ENCODE measurements around the gene MESP1. TPM values are rescaled to one million over a fixed set of nuclear protein-coding genes. Genes with fewer than 3 reads are reported as not detected.
A peak's percentile ranks its signal among the peaks of the same experiment; 100 is the strongest.

The MESP1 gene
- total RNA-seq, 2 experiments from 2014 or later = 0.22 TPM; not detected in 1

- TF ChIP-seq, protein P1, sequence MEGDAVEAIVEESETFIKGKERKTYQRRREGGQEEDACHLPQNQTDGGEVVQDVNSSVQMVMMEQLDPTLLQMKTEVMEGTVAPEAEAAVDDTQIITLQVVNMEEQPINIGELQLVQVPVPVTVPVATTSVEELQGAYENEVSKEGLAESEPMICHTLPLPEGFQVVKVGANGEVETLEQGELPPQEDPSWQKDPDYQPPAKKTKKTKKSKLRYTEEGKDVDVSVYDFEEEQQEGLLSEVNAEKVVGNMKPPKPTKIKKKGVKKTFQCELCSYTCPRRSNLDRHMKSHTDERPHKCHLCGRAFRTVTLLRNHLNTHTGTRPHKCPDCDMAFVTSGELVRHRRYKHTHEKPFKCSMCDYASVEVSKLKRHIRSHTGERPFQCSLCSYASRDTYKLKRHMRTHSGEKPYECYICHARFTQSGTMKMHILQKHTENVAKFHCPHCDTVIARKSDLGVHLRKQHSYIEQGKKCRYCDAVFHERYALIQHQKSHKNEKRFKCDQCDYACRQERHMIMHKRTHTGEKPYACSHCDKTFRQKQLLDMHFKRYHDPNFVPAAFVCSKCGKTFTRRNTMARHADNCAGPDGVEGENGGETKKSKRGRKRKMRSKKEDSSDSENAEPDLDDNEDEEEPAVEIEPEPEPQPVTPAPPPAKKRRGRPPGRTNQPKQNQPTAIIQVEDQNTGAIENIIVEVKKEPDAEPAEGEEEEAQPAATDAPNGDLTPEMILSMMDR (IDR thresholded peaks at IDR 0.05) = no peak
Observed at GRCh38 chr15:89761929-89762328, 10.9 kb upstream of the MESP1 start.

GRCh38 chr15:89761009-89761831, 10.2 kb upstream of the MESP1 start:
- Mint-ChIP-seq H3K4me3 (no peak overlapping the region), H3K9me3 (no peaks in the 10 kb centered on the region), H3K4me1 (ENCODE audit: low read depth) (no peaks in the 10 kb centered on the region), H3K27me3 (no peaks in the 10 kb centered on the region), H3K27ac (no peak overlapping the region), H3K36me3 (ENCODE audit: low read depth) (no peaks in the 10 kb centered on the region)
- ChIA-PET CTCF (interaction anchor here (0.8 to 2.7 kb wide), 4 partner anchors 11 to 114 kb away, joined by 4 to 11 read pairs (median 5); partner anchors contain the start of gene MESP1), POLR2A (interaction anchor here (1.1 kb wide), 1 partner anchor 325 kb away, joined by 3 read pairs; no protein-coding TSS in a partner anchor)
- Histone ChIP-seq H3K9me3 (ENCODE audit: control insufficient read depth in 1 of 2, insufficient read depth in 1 of 2, low read length in 2 of 2) (no peaks in the 10 kb centered on the region), H3K27ac (ENCODE audit: low read depth in 1 of 2, low read length in 2 of 2) (no peak overlapping the region), H3K4me3 (ENCODE audit: low read length) (no peak overlapping the region), H3K27me3 (ENCODE audit: control insufficient read depth in 1 of 2, insufficient read depth in 2 of 2, low read length in 2 of 2) (no peaks in the 10 kb centered on the region), H3K4me1 (ENCODE audit: insufficient read depth, low read length) (peaks cover 4% of the 10 kb centered on the region), H3K36me3 (ENCODE audit: insufficient read depth, low read length) (no peaks in the 10 kb centered on the region)
- no peak for DNase-seq
- ATAC-seq (ENCODE audit: poor library complexity) = no peak
- intact Hi-C loops (cut with DNase I, micrococcal nuclease) = loop anchor here in 1 of 2 experiments (5.0 kb wide), 3 partner anchors 101 to 326 kb away; no protein-coding TSS in a partner anchor
- TF ChIP-seq, protein P1 (IDR thresholded peaks at IDR 0.05) = peak; percentile 38

More at GRCh38 chr15:89761929-89762328, 10.9 kb upstream of the MESP1 start:
- no peaks in the 10 kb centered on the region for H3K9me3 Mint-ChIP-seq
- ChIA-PET POLR2A (no interaction called here), CTCF (interaction anchor here (2.7 kb wide), 1 partner anchor 11 kb away, joined by 11 read pairs; the partner anchor contains the start of gene MESP1)
- no peak overlapping the region for H3K4me3 Mint-ChIP-seq
- no peaks in the 10 kb centered on the region for H3K36me3 ChIP-seq (ENCODE audit: insufficient read depth, low read length)
- H3K27ac ChIP-seq (ENCODE audit: low read depth in 1 of 2, low read length in 2 of 2) = no peak overlapping the region
- intact Hi-C loops (cut with DNase I, micrococcal nuclease) = loop anchor here in 1 of 2 experiments (5.0 kb wide), 3 partner anchors 100 to 325 kb away; no protein-coding TSS in a partner anchor
- H3K4me3 ChIP-seq (ENCODE audit: low read length) = no peak overlapping the region
- H3K27ac Mint-ChIP-seq = no peak overlapping the region
- no peaks in the 10 kb centered on the region for H3K36me3 Mint-ChIP-seq (ENCODE audit: low read depth)
- DNase-seq = no peak
- H3K4me1 Mint-ChIP-seq (ENCODE audit: low read depth) = no peaks in the 10 kb centered on the region
- H3K27me3 Mint-ChIP-seq = no peaks in the 10 kb centered on the region
- no peaks in the 10 kb centered on the region for H3K9me3 ChIP-seq (ENCODE audit: control insufficient read depth in 1 of 2, insufficient read depth in 1 of 2, low read length in 2 of 2)
- H3K27me3 ChIP-seq (ENCODE audit: control insufficient read depth in 1 of 2, insufficient read depth in 2 of 2, low read length in 2 of 2) = no peaks in the 10 kb centered on the region
- peaks cover 4% of the 10 kb centered on the region for H3K4me1 ChIP-seq (ENCODE audit: insufficient read depth, low read length)
- no peak for ATAC-seq (ENCODE audit: poor library complexity)

GRCh38 chr15:89760303-89761008, 9.4 kb upstream of the MESP1 start:
- peak; percentile 68 for ATAC-seq (ENCODE audit: poor library complexity)
- intact Hi-C loops (cut with DNase I, micrococcal nuclease) = loop anchor here (1.0 to 5.0 kb wide), 4 partner anchors 102 to 327 kb away; no protein-coding TSS in a partner anchor
- no peaks in the 10 kb centered on the region for H3K9me3 Mint-ChIP-seq
- no peak overlapping the region for H3K4me3 Mint-ChIP-seq
- ChIA-PET POLR2A (interaction anchor here (1.1 kb wide), 1 partner anchor 326 kb away, joined by 3 read pairs; no protein-coding TSS in a partner anchor), CTCF (interaction anchor here (0.6 to 2.7 kb wide), 5 partner anchors 10 to 114 kb away, joined by 4 to 11 read pairs (median 5); partner anchors contain the start of gene MESP1)
- H3K4me1 Mint-ChIP-seq (ENCODE audit: low read depth) = no peaks in the 10 kb centered on the region
- no peaks in the 10 kb centered on the region for H3K27me3 Mint-ChIP-seq
- Histone ChIP-seq H3K9me3 (ENCODE audit: control insufficient read depth in 1 of 2, insufficient read depth in 1 of 2, low read length in 2 of 2) (no peaks in the 10 kb centered on the region), H3K27ac (ENCODE audit: low read depth in 1 of 2, low read length in 2 of 2) (no peak overlapping the region), H3K4me1 (ENCODE audit: insufficient read depth, low read length) (peaks cover 4% of the 10 kb centered on the region), H3K4me3 (ENCODE audit: low read length) (no peak overlapping the region), H3K36me3 (ENCODE audit: insufficient read depth, low read length) (no peaks in the 10 kb centered on the region), H3K27me3 (ENCODE audit: control insufficient read depth in 1 of 2, insufficient read depth in 2 of 2, low read length in 2 of 2) (no peaks in the 10 kb centered on the region)
- TF ChIP-seq, protein P1 (IDR thresholded peaks at IDR 0.05) = peak; percentile 76
- peak; percentile 23 to 77 (median 54) for DNase-seq
- H3K36me3 Mint-ChIP-seq (ENCODE audit: low read depth) = no peaks in the 10 kb centered on the region
- H3K27ac Mint-ChIP-seq = no peak overlapping the region

All from CD4-positive, alpha-beta T cell (primary cell).